ENCODE results near the gene SLC6A2. TPM values are rescaled to one million over a fixed set of nuclear protein-coding genes. Genes with fewer than 3 reads are reported as not detected.

The SLC6A2 gene
- total RNA-seq, 4 donors from 2014 or later: 18.4 to 30.2 (median 23.0) TPM

- no peaks in the 10 kb centered on the region for H3K36me3 ChIP-seq
- TF ChIP-seq POLR2AphosphoS5 (IDR thresholded peaks at IDR 0.05): no peak
- no peak for TF ChIP-seq EP300 (IDR thresholded peaks at IDR 0.05)
- no peak for TF ChIP-seq POLR2A (IDR thresholded peaks at IDR 0.05)
- TF ChIP-seq CTCF (IDR thresholded peaks at IDR 0.05): no peak
Measured at GRCh38 chr16:55672471-55672870, 16.7 kb downstream of the SLC6A2 start.

GRCh38 chr16:55678161-55678821 lies 22.5 kb downstream of the SLC6A2 start:
- Histone ChIP-seq H3K4me3 (no peak overlapping the region), H3K4me1 (no peaks in the 10 kb centered on the region), H3K27me3 (no peaks in the 10 kb centered on the region), H3K9me3 (no peaks in the 10 kb centered on the region), H3K36me3 (no peaks in the 10 kb centered on the region), H3K27ac (no peak overlapping the region)
- 67% methylated on average over 7 of the region's 7 CpGs for WGBS
- no peak for TF ChIP-seq POLR2AphosphoS5 (IDR thresholded peaks at IDR 0.05)
- TF ChIP-seq CTCF (IDR thresholded peaks at IDR 0.05): no peak
- no peak for TF ChIP-seq POLR2A (IDR thresholded peaks at IDR 0.05)
- TF ChIP-seq EP300 (IDR thresholded peaks at IDR 0.05): no peak
- no peak for DNase-seq (ENCODE audit: low spot score in 2 of 2)

More at GRCh38 chr16:55672471-55672870, 16.7 kb downstream of the SLC6A2 start:
- no peaks in the 10 kb centered on the region for H3K27me3 ChIP-seq
- no peak overlapping the region for H3K4me3 ChIP-seq
- no peaks in the 10 kb centered on the region for H3K9me3 ChIP-seq
- peaks cover 26% of the 10 kb centered on the region for H3K4me1 ChIP-seq
- no peak overlapping the region for H3K27ac ChIP-seq
- WGBS: 64% methylated on average over 6 of the region's 6 CpGs
- DNase-seq (ENCODE audit: low spot score in 2 of 2): no peak

GRCh38 chr16:55682086-55682485 lies 26.3 kb downstream of the SLC6A2 start:
- no peak for DNase-seq (ENCODE audit: low spot score in 2 of 2)
- no peak overlapping the region for H3K27ac ChIP-seq
- H3K36me3 ChIP-seq: no peaks in the 10 kb centered on the region
- TF ChIP-seq POLR2A (IDR thresholded peaks at IDR 0.05): no peak
- no peak for TF ChIP-seq POLR2AphosphoS5 (IDR thresholded peaks at IDR 0.05)
- no peak for TF ChIP-seq CTCF (IDR thresholded peaks at IDR 0.05)
- TF ChIP-seq EP300 (IDR thresholded peaks at IDR 0.05): no peak
- H3K27me3 ChIP-seq: no peaks in the 10 kb centered on the region
- 97% methylated on average over 7 of the region's 7 CpGs for WGBS
- no peak overlapping the region for H3K4me3 ChIP-seq
- H3K4me1 ChIP-seq: no peaks in the 10 kb centered on the region
- no peaks in the 10 kb centered on the region for H3K9me3 ChIP-seq

- WGBS: 100% methylated on average over 1 of the region's 1 CpG
- DNase-seq (ENCODE audit: low spot score in 2 of 2): no peak
- H3K27me3 ChIP-seq: no peaks in the 10 kb centered on the region
- H3K9me3 ChIP-seq: no peaks in the 10 kb centered on the region
- no peak overlapping the region for H3K27ac ChIP-seq
- H3K4me1 ChIP-seq: no peaks in the 10 kb centered on the region
- no peak overlapping the region for H3K4me3 ChIP-seq
- no peaks in the 10 kb centered on the region for H3K36me3 ChIP-seq
- no peak for TF ChIP-seq POLR2AphosphoS5 (IDR thresholded peaks at IDR 0.05)
- no peak for TF ChIP-seq EP300 (IDR thresholded peaks at IDR 0.05)
- no peak for TF ChIP-seq CTCF (IDR thresholded peaks at IDR 0.05)
- no peak for TF ChIP-seq POLR2A (IDR thresholded peaks at IDR 0.05)
Measured at GRCh38 chr16:55685973-55686372, 30.2 kb downstream of the SLC6A2 start.

GRCh38 chr16:55686671-55687070 lies 30.9 kb downstream of the SLC6A2 start:
- TF ChIP-seq EP300 (IDR thresholded peaks at IDR 0.05) (no peak), CTCF (IDR thresholded peaks at IDR 0.05) (no peak), POLR2A (IDR thresholded peaks at IDR 0.05) (no peak), POLR2AphosphoS5 (IDR thresholded peaks at IDR 0.05) (no peak)
- Histone ChIP-seq H3K9me3 (no peaks in the 10 kb centered on the region), H3K4me3 (no peak overlapping the region), H3K27ac (no peak overlapping the region), H3K36me3 (no peaks in the 10 kb centered on the region), H3K4me1 (no peaks in the 10 kb centered on the region), H3K27me3 (no peaks in the 10 kb centered on the region)
- WGBS: 100% methylated on average over 1 of the region's 1 CpG
- no peak for DNase-seq (ENCODE audit: low spot score in 2 of 2)

All from suprapubic skin (tissue), 4 donors.